Stimulated activated naive CD8-positive, alpha-beta T cell treated with anti-CD3 and anti-CD28 coated beads, Interleukin-15, amount 100 ng/mL, for 72 hours (primary cell): ENCODE results near the gene NFAT5.

ENCODE experiments used
- ATAC-seq: fragments of 150-1000 bp; cut with Tn5 transposase; 2 replicates; pipeline ENCODE4 v1.10.0; 2021; ENCODE audit warnings: mild to moderate bottlenecking, moderate library complexity
- DNase-seq, 2 donors: peaks; one replicate each; pipeline ENCODE4 v3.0.0; 2021 to 2022
- H3K27ac Mint-ChIP-seq, 2 donors: one replicate each; pipeline ENCODE4 v1.8.0; 2022; ENCODE audit warnings: mild to moderate bottlenecking in 2 of 2, mixed read lengths in 2 of 2, moderate library complexity in 2 of 2
- H3K27me3 Mint-ChIP-seq: one replicate; pipeline ENCODE4 v1.8.0; 2022; ENCODE audit warnings: mixed read lengths
- H3K4me1 Mint-ChIP-seq: one replicate; pipeline ENCODE4 v1.8.0; 2022; ENCODE audit warnings: mild to moderate bottlenecking, mixed read lengths
- H3K4me3 Mint-ChIP-seq, 2 donors: one replicate each; pipeline ENCODE4 v1.8.0; 2022; ENCODE audit warnings: mild to moderate bottlenecking in 2 of 2, mixed read lengths in 2 of 2, moderate library complexity in 1 of 2
- H3K9me3 Mint-ChIP-seq, 2 donors: one replicate each; pipeline ENCODE4 v1.8.0; 2022; ENCODE audit warnings: mixed read lengths in 2 of 2

Gene NFAT5

DNA sequence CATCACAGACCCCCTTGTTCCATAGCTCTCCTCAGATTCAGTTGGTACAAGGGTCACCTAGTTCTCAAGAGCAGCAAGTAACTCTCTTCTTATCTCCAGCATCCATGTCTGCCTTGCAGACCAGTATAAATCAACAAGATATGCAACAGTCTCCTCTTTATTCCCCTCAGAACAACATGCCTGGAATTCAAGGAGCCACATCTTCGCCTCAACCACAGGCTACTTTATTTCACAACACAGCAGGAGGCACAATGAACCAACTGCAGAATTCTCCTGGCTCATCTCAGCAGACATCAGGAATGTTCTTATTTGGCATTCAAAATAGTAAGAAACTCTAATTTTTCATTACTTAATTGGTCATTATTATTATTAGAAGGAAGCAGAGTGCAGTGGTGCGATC lies 128.2 kb downstream of the NFAT5 start:
- DNase-seq: no peak
- peaks cover 32% of the 10 kb centered on the region for H3K4me1 Mint-ChIP-seq
- ATAC-seq: no peak
- no peak overlapping the region for H3K4me3 Mint-ChIP-seq
- no peaks in the 10 kb centered on the region for H3K9me3 Mint-ChIP-seq
- no peaks in the 10 kb centered on the region for H3K27me3 Mint-ChIP-seq
- H3K27ac Mint-ChIP-seq: no peak overlapping the region

DNA sequence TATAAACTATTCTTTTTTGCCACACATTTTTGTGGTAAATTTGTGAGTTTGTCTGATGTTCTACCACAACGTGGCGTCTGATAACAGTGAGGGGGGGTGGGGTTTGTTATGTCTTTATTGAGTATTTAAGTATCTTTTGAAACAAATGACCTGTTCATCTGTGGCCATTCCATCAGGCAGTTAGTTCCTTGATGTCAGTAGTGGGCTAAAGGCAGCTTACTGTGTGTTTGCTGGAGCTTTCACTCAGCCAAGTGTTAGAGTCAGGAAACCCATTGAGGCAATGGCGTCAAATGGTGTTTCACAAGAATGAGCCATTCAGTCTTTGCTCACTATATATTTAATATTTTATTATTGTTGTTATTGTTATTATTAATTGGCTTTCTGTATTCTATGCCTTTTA lies 132.6 kb downstream of the NFAT5 start:
- Mint-ChIP-seq H3K4me3 (no peak overlapping the region), H3K4me1 (peaks cover 2% of the 10 kb centered on the region), H3K9me3 (no peaks in the 10 kb centered on the region), H3K27ac (no peak overlapping the region), H3K27me3 (no peaks in the 10 kb centered on the region)
- ATAC-seq (no peak), DNase-seq (no peak)

DNA sequence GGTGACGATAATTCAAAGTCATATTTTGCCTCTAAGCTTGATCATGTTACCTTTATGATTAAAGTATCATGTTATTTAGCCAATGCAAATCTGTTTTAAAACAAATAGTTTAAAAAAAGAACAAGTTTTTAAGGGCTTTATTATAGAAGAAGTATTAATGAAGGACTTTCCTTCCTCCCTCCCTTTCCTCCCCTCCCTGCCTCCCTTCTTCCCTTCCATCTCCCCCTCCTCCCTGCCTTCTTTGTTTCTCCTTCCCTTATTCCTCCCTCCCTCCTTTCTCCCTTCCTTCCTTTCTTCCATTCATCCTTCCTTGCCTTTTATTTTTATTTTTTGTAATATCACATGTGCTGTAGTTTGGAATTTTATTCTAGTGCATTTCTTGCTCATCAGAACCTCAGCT lies 134.1 kb downstream of the NFAT5 start:
- H3K27ac Mint-ChIP-seq: peak overlapping the region; percentile 61 to 85
- no peaks in the 10 kb centered on the region for H3K27me3 Mint-ChIP-seq
- H3K4me1 Mint-ChIP-seq: no peaks in the 10 kb centered on the region
- DNase-seq (no peak), ATAC-seq (no peak)
- no peaks in the 10 kb centered on the region for H3K9me3 Mint-ChIP-seq
- no peak overlapping the region for H3K4me3 Mint-ChIP-seq

DNA sequence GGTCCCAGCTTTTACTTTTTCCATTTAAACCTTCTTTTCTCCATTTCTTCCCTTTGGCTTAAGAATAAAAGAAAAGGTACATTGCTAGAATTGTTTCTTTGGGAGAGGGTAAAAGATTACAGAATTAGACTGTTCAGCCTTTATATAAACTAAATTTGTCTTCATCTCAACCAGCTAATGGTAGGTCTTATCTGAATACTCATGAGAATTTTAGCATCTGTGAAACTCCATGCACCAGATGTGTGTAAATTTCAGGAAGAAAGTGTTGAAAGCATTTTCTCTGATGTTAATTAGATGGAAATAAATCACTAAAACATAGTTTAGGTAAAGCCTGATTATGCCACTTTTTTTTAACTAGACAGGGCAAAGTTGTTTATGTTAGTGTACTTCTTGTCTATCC lies 135.7 kb downstream of the NFAT5 start:
- no peak overlapping the region for H3K27ac Mint-ChIP-seq
- DNase-seq (no peak), ATAC-seq (no peak)
- H3K4me3 Mint-ChIP-seq: no peak overlapping the region
- no peaks in the 10 kb centered on the region for H3K9me3 Mint-ChIP-seq
- H3K4me1 Mint-ChIP-seq: no peaks in the 10 kb centered on the region
- H3K27me3 Mint-ChIP-seq: no peaks in the 10 kb centered on the region

DNA sequence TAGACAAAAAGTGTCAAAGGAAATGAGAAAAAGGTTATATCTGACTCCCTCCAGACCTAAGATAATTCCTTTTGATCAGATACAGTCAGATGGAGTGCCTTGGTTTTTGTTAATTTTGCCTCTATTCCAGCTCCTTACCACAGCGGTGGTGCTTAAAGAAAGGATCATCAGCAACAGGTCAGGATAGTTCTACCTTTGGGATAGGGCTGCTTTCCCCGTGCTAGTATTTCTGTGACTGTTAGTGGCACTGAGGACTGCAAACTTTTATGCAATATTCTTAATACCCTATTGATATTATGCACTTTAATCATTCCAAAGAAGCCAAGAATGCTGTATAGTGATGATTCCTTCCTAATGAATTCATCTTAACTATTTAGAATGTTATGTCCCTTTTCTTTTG lies 136.1 kb downstream of the NFAT5 start:
- Mint-ChIP-seq H3K27me3 (no peaks in the 10 kb centered on the region), H3K9me3 (no peaks in the 10 kb centered on the region), H3K27ac (no peak overlapping the region), H3K4me1 (no peaks in the 10 kb centered on the region), H3K4me3 (no peak overlapping the region)
- DNase-seq (no peak), ATAC-seq (no peak)

DNA sequence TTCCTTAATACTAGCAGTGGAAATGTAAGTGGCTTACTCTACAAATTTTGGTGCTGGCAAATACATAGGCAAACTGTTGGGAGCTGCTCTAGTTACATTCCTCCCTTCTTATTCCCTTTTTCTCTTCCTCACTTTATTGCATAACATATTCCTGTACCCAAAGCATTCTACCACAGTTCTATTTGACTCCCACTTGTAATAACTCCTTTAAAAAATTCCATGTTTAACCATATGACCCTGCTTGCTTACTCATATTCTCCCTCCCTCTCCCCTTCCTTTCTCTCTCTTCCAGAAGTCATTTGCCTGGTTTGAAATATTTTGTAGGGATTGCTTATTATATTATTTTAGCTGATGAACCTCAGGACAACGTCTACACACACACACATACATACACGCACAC lies 137.9 kb downstream of the NFAT5 start:
- Mint-ChIP-seq H3K27ac (no peak overlapping the region), H3K4me3 (no peak overlapping the region), H3K27me3 (no peaks in the 10 kb centered on the region), H3K4me1 (no peaks in the 10 kb centered on the region), H3K9me3 (no peaks in the 10 kb centered on the region)
- ATAC-seq: no peak
- no peak for DNase-seq

DNA sequence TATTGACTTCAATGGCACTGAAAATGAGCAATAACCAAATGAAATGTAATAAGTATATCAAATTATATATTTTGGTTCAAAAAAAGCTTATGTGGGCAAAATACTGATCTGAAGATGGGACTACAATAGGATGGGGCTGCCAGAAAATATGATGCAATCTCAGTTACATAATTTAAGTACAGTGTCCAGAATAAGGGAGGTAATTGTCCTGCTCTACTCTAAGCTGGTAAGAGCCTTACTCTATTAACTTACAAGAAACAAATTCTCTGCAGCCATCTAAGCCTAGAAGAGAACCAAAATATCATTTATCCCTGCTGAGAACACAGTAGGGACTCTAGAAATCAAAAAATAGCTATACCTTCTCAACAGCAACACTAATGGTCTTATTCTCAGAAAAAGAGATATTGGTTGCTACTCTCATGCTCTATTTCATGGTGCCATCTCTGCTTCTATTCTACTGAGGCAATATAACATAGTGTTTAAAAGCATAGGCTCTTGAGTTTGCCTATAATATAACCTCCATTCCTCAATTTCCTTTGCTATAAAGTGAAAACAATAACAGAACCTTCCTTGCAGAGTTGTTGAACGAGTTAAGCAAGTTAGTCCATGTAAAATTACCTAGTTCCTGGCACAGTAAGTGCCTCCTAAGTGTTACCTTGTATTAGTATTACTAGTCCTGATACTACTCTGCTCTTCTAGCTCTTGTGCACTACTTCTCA lies 140.6 kb downstream of the NFAT5 start:
- H3K4me3 Mint-ChIP-seq: no peak overlapping the region
- DNase-seq: no peak
- H3K27me3 Mint-ChIP-seq: no peaks in the 10 kb centered on the region
- ATAC-seq: no peak
- H3K27ac Mint-ChIP-seq: peak overlapping the region in 1 of 2 donors; percentile 69
- H3K4me1 Mint-ChIP-seq: no peaks in the 10 kb centered on the region
- H3K9me3 Mint-ChIP-seq: no peaks in the 10 kb centered on the region

DNA sequence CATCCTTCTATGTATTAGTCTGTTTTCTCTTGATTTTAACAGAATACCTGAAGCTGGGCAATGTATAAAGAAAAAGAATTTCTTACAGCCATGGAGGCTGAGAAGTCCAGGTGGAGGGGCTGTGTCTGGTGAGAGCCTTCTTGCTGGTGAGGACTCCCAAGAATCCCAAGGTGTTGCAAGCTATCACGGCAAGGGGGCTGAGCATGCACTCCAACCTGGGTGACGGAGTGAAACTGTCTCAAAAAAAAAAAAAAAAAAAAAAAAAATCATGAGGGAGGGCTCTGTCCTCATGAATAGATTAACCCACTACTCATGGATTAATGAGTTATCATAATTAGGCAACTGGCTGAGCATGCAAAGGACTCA lies 141.2 kb downstream of the NFAT5 start:
- H3K4me3 Mint-ChIP-seq: no peak overlapping the region
- no peaks in the 10 kb centered on the region for H3K27me3 Mint-ChIP-seq
- H3K9me3 Mint-ChIP-seq: no peaks in the 10 kb centered on the region
- ATAC-seq (no peak), DNase-seq (no peak)
- H3K4me1 Mint-ChIP-seq: no peaks in the 10 kb centered on the region
- peak overlapping the region in 1 of 2 donors; percentile 69 for H3K27ac Mint-ChIP-seq

DNA sequence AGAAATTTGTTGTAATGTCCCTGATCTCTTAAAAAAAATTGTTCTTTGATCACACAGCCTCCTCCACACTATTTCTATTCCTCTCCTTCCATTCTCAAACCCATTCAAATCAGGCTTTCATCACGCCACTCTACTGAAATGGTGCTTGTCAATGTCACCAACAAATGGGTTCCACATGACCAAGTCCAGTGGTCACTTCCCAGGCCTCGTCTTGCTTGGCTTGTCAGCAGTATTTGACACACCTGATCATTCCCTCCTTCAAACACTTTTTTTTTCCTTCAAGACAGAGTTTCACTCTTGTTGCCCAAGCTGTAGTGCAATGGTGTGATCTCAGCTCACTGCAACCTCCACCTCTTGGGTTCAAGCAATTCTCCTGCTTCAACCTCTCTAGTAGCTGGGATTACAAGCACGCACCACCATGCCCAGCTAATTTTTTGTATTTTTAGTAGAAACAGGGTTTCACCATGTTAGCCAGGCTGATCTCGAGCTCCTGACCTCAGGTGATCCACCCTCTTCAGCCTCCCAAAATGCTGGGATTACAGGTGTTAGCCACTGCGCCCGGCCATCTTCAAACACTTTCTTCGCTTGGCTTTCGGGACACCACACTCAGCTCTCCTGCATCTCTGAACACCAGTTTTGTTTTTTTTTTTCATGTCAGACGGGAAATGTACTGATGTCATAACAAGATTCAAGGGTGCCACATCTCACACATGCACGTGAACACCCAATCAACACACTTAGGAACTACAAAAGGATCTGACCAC lies 142.3 kb downstream of the NFAT5 start:
- DNase-seq: no peak
- H3K27ac Mint-ChIP-seq: no peak overlapping the region
- H3K27me3 Mint-ChIP-seq: no peaks in the 10 kb centered on the region
- no peaks in the 10 kb centered on the region for H3K4me1 Mint-ChIP-seq
- no peaks in the 10 kb centered on the region for H3K9me3 Mint-ChIP-seq
- no peak for ATAC-seq
- H3K4me3 Mint-ChIP-seq: no peak overlapping the region

DNA sequence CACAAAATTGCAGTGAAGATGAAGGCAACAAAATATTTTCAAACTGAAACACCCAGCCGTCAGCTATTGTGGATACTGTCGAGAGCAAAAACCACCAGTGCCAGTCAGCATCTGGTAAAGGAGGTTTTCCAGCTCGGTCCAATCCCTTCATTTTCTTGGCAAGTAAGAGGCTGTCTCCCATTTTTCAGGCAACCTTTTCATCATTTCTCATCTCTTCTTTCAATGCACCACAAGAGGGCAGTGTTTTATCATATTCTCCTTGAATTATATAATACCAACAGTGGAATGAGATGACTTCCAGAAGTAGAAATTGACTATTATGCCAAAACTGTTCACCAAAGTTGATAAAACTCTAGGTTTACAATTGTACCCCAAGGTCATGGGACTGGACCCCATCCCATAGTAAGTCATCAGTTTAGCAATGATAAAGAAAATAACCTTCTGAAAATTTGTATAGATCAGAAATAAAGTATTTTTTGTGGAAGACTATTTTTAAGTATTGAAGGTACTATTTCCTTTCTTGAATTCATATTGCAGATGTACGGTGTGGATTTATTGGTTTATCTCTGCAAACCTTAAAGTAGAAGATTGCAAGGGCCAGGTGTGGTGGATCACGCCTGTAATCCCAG lies 143.8 kb downstream of the NFAT5 start:
- Mint-ChIP-seq H3K27me3 (no peaks in the 10 kb centered on the region), H3K4me1 (no peaks in the 10 kb centered on the region), H3K4me3 (no peak overlapping the region), H3K9me3 (no peaks in the 10 kb centered on the region), H3K27ac (peak overlapping the region in 1 of 2 donors; percentile 49)
- DNase-seq (no peak), ATAC-seq (no peak)

DNA sequence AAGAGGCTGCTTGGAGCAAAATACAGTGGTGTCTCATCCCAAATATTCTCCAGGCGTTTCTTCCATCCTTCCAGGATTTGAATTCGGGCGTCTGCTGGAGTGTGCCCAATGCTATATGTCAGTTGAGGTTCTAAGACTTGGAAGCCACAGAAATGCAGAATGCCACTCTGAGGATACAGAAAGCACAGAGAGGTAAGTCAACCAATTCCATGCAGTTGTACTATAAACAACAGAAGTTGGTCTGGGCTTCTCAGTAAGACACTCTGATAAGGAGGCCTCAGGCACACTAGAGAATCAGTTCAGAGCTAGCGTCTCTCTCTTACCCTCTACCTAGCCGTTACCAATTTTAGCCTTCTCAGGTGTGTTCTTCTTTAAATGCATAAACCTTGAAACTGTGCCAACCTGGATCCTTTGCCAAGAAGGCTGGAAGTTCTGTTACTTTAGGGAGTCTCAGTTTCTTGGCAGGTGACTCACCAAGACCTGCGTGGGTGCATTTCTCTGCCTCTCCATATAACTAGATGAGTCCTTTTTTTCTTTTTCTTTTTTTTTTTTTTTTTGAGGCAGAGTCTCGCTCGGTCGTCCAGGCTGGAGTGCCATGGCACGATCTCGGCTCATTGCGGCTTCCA lies 145.5 kb downstream of the NFAT5 start:
- H3K4me1 Mint-ChIP-seq: no peaks in the 10 kb centered on the region
- H3K9me3 Mint-ChIP-seq: no peaks in the 10 kb centered on the region
- no peaks in the 10 kb centered on the region for H3K27me3 Mint-ChIP-seq
- no peak overlapping the region for H3K27ac Mint-ChIP-seq
- ATAC-seq (peak; percentile 40), DNase-seq (no peak)
- H3K4me3 Mint-ChIP-seq: no peak overlapping the region

DNA sequence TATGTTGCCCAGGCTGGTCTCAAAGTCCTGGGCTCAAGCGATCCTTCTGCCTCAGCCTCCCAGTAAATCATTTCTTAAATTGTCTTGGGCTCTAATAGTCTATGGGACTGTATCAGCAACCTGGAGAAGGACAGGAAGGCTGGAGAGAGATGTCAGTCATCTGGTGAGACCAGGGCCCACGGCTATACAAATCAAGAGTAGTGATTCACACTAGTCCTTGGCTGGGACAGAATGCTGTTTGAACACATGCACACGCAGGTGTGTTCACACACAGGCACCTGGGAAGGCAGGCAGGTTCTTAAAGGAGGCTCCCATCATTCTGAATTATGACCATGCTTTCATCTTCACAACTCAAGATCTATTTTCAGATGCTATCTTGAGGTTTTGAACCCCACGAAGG lies 146.5 kb downstream of the NFAT5 start:
- DNase-seq (no peak), ATAC-seq (peak; percentile 44)
- no peaks in the 10 kb centered on the region for H3K9me3 Mint-ChIP-seq
- H3K4me1 Mint-ChIP-seq: no peaks in the 10 kb centered on the region
- H3K4me3 Mint-ChIP-seq: no peak overlapping the region
- H3K27ac Mint-ChIP-seq: peak overlapping the region in 1 of 2 donors; percentile 92
- no peaks in the 10 kb centered on the region for H3K27me3 Mint-ChIP-seq

DNA sequence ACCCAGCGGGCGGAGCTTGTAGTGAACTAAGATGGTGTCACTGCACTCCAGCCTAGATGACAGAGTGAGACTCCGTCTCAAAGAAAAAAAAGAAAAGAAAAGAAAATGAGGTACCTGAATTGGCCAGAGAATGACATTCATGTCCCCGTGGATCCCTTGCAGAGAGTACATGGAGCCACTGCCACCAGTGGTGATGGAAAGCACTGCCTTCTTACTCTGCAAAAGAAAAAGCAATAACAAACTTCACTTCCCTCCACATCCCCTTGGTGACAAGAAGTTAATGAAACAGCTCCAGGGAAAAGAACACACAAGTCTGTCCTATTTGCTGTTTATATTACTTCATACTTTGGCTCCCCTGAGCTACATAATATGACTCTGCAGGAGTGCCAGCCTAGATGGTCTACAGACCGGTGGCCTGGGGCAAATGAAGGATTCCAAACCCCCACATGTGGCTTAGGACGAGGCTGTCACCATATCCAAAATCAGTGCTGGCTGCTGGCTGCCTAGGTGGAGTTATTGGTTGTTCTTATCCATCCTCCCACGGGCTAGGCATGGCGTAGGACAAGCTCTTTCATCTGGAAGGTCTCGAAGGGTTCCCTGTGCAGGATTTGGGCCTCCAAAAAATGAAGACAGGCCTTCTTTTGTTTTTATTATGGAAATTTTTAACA lies 147.3 kb downstream of the NFAT5 start:
- Mint-ChIP-seq H3K27ac (no peak overlapping the region), H3K4me1 (no peaks in the 10 kb centered on the region), H3K9me3 (no peaks in the 10 kb centered on the region), H3K4me3 (no peak overlapping the region), H3K27me3 (no peaks in the 10 kb centered on the region)
- ATAC-seq (peak; percentile 42), DNase-seq (no peak)

DNA sequence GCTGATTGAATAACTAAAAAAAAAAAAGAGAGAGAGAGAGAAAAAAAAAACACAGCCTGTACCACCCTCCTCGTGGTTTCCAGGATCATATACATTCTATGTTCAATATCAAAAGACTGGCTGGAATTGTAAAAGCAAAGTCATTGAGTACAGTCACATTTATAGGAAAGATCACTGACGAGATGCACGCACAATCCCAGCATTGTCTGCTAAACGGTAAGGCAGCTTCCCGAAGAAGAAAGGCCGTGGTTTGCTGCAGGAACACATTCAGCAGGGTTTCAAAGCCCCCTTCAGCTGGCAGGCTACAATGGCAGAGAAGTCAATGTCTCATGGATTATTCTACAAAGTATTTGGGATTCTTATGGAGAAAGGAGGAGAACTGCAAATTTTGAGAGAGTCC lies 151.3 kb downstream of the NFAT5 start:
- peak overlapping the region in 1 of 2 donors; percentile 19 for H3K27ac Mint-ChIP-seq
- ATAC-seq (no peak), DNase-seq (no peak)
- no peaks in the 10 kb centered on the region for H3K9me3 Mint-ChIP-seq
- H3K4me3 Mint-ChIP-seq: no peak overlapping the region
- H3K4me1 Mint-ChIP-seq: peaks cover 7% of the 10 kb centered on the region
- no peaks in the 10 kb centered on the region for H3K27me3 Mint-ChIP-seq

DNA sequence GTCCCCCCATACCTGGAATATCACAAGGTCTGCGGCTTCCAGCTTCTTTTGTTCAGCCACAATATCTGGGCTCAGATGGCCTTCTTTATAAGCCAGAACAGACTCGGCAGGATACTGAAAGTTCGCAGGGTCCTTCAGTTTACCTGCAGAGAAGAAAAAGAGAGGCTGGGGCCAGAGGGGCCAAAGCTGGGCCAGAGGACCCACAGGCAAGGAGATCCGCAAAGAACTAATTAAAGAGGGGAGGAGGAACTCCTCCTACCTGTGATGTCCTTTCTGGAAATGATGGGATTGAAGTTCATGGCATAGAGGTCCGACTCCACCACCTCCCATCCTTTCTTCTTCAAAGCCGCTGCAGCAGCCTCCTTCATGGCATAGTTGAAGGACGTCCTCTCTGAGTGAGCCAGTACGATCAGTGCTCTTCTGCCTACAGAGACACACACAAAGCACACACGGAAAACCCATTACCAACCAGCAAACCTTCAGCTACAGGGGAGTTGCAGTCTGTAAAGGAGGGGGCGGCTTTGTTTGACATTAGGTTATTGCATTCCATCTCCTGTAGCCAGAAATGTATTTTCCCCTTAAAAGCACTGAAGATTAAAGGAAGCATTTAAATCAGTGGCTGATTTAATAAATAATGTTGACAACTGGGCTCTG lies 152.5 kb downstream of the NFAT5 start:
- Mint-ChIP-seq H3K4me3 (no peak overlapping the region), H3K9me3 (no peaks in the 10 kb centered on the region), H3K27me3 (no peaks in the 10 kb centered on the region), H3K27ac (no peak overlapping the region), H3K4me1 (peaks cover 13% of the 10 kb centered on the region)
- ATAC-seq (no peak), DNase-seq (no peak)
